ENCODE data around the gene ESRP2.

Gene ESRP2

GRCh38 chr16:68235887-68236136, at the start of gene ESRP2:
Gene ESRP2 (minus strand): TSS chr16:68236127. CDS start chr16:68236045, 82 bp downstream.
- intact Hi-C loops (cut with DNase I), result loop anchor here (5.0 kb wide), 1 partner anchor 154 kb away; no protein-coding TSS in a partner anchor
- no peak for DNase-seq

- DNase-seq, result no peak
- intact Hi-C loops (cut with DNase I), result no loop called here
These were observed 49.8 kb upstream of the ESRP2 start for GRCh38 chr16:68285683-68286082.

GRCh38 chr16:68284847-68285246, 48.9 kb upstream of the ESRP2 start:
- intact Hi-C loops (cut with DNase I), result no loop called here
- peak in 1 of 42 donors; percentile 45 for DNase-seq

- peak in 4 of 42 donors; percentile 9 to 40 (median 20) for DNase-seq
- intact Hi-C loops (cut with DNase I), result no loop called here
These were observed 48.1 kb upstream of the ESRP2 start for GRCh38 chr16:68283801-68284598.

GRCh38 chr16:68283346-68283745, 47.4 kb upstream of the ESRP2 start:
- intact Hi-C loops (cut with DNase I), result no loop called here
- no peak for DNase-seq

- intact Hi-C loops (cut with DNase I), result no loop called here
- DNase-seq, result no peak
These were observed 46.1 kb upstream of the ESRP2 start for GRCh38 chr16:68282064-68282452.

- intact Hi-C loops (cut with DNase I), result no loop called here
- DNase-seq, result no peak
These were observed 45.6 kb upstream of the ESRP2 start for GRCh38 chr16:68281368-68282063.

GRCh38 chr16:68279726-68280558, 44.0 kb upstream of the ESRP2 start:
- DNase-seq, result no peak
- intact Hi-C loops (cut with DNase I), result no loop called here

- no peak for DNase-seq
- intact Hi-C loops (cut with DNase I), result no loop called here
These were observed 40.3 kb upstream of the ESRP2 start for GRCh38 chr16:68276223-68276622.

GRCh38 chr16:68275611-68276191, 39.8 kb upstream of the ESRP2 start:
- intact Hi-C loops (cut with DNase I), result no loop called here
- DNase-seq, result no peak

GRCh38 chr16:68274441-68274840, 38.5 kb upstream of the ESRP2 start:
- intact Hi-C loops (cut with DNase I), result no loop called here
- DNase-seq, result no peak

- intact Hi-C loops (cut with DNase I), result no loop called here
- DNase-seq, result no peak
These were observed 38.0 kb upstream of the ESRP2 start for GRCh38 chr16:68273896-68274295.

- DNase-seq, result no peak
- intact Hi-C loops (cut with DNase I), result no loop called here
These were observed 37.5 kb upstream of the ESRP2 start for GRCh38 chr16:68273459-68273858.

GRCh38 chr16:68272507-68273209, 36.7 kb upstream of the ESRP2 start:
- no peak for DNase-seq
- intact Hi-C loops (cut with DNase I), result no loop called here

- no peak for DNase-seq
These were observed 34.4 kb upstream of the ESRP2 start for GRCh38 chr16:68270353-68270752.

GRCh38 chr16:68269793-68270192, 33.9 kb upstream of the ESRP2 start:
- DNase-seq, result no peak
- intact Hi-C loops (cut with DNase I), result no loop called here

More at GRCh38 chr16:68270353-68270752, 34.4 kb upstream of the ESRP2 start:
- intact Hi-C loops (cut with DNase I), result no loop called here

- intact Hi-C loops (cut with DNase I), result no loop called here
- DNase-seq, result no peak
These were observed 31.9 kb upstream of the ESRP2 start for GRCh38 chr16:68267612-68268405.
